ENCODE data around the gene SEMA5A.

SEMA5A gene

GRCh38 chr5:9054821-9055589 lies 490.9 kb downstream of the SEMA5A start:
- TF ChIP-seq CTCF (IDR thresholded peaks at IDR 0.05) = no peak
- no peaks in the 10 kb centered on the region for H3K4me1 ChIP-seq
- no peaks in the 10 kb centered on the region for H3K9me3 ChIP-seq (ENCODE audit: control insufficient read depth, low read length)
- H3K79me2 ChIP-seq = no peaks in the 10 kb centered on the region
- no peak overlapping the region for H2AFZ ChIP-seq
- no peak overlapping the region for H3K4me2 ChIP-seq (ENCODE audit: low read length)
- H3K27ac ChIP-seq = no peak overlapping the region
- H3K36me3 ChIP-seq (ENCODE audit: control insufficient read depth, insufficient read depth, low read length) = no peaks in the 10 kb centered on the region
- no peak overlapping the region for H3K9ac ChIP-seq
- no peak overlapping the region for H3K4me3 ChIP-seq (ENCODE audit: low read depth, low read length)
- no peaks in the 10 kb centered on the region for H3K27me3 ChIP-seq (ENCODE audit: control insufficient read depth, insufficient read depth, low read length)

GRCh38 chr5:9054322-9054721 lies 491.6 kb downstream of the SEMA5A start:
- Histone ChIP-seq H3K4me1 (no peaks in the 10 kb centered on the region), H3K4me3 (ENCODE audit: low read depth, low read length) (no peak overlapping the region), H3K79me2 (no peaks in the 10 kb centered on the region), H3K27ac (no peak overlapping the region), H3K9ac (no peak overlapping the region), H2AFZ (no peak overlapping the region), H3K27me3 (ENCODE audit: control insufficient read depth, insufficient read depth, low read length) (no peaks in the 10 kb centered on the region), H3K36me3 (ENCODE audit: control insufficient read depth, insufficient read depth, low read length) (no peaks in the 10 kb centered on the region), H3K4me2 (ENCODE audit: low read length) (no peak overlapping the region), H3K9me3 (ENCODE audit: control insufficient read depth, low read length) (no peaks in the 10 kb centered on the region)
- TF ChIP-seq CTCF (IDR thresholded peaks at IDR 0.05) = no peak

- no peaks in the 10 kb centered on the region for H3K27me3 ChIP-seq (ENCODE audit: control insufficient read depth, insufficient read depth, low read length)
- no peaks in the 10 kb centered on the region for H3K9me3 ChIP-seq (ENCODE audit: control insufficient read depth, low read length)
- H3K27ac ChIP-seq = no peak overlapping the region
- no peaks in the 10 kb centered on the region for H3K36me3 ChIP-seq (ENCODE audit: control insufficient read depth, insufficient read depth, low read length)
- H3K4me1 ChIP-seq = no peaks in the 10 kb centered on the region
- TF ChIP-seq CTCF (IDR thresholded peaks at IDR 0.05) = no peak
- H3K4me2 ChIP-seq (ENCODE audit: low read length) = no peak overlapping the region
- no peaks in the 10 kb centered on the region for H3K79me2 ChIP-seq
- no peak overlapping the region for H2AFZ ChIP-seq
- no peak overlapping the region for H3K9ac ChIP-seq
- no peak overlapping the region for H3K4me3 ChIP-seq (ENCODE audit: low read depth, low read length)
These were observed 493.5 kb downstream of the SEMA5A start for GRCh38 chr5:9052421-9052820.

GRCh38 chr5:9051779-9052178 lies 494.1 kb downstream of the SEMA5A start:
- Histone ChIP-seq H3K9me3 (ENCODE audit: control insufficient read depth, low read length) (no peaks in the 10 kb centered on the region), H3K4me3 (ENCODE audit: low read depth, low read length) (no peak overlapping the region), H3K9ac (no peak overlapping the region), H3K79me2 (no peaks in the 10 kb centered on the region), H3K27me3 (ENCODE audit: control insufficient read depth, insufficient read depth, low read length) (no peaks in the 10 kb centered on the region), H3K36me3 (ENCODE audit: control insufficient read depth, insufficient read depth, low read length) (no peaks in the 10 kb centered on the region), H3K27ac (no peak overlapping the region), H3K4me2 (ENCODE audit: low read length) (no peak overlapping the region), H2AFZ (no peak overlapping the region), H3K4me1 (no peaks in the 10 kb centered on the region)
- no peak for TF ChIP-seq CTCF (IDR thresholded peaks at IDR 0.05)

GRCh38 chr5:9047932-9048331 lies 497.9 kb downstream of the SEMA5A start:
- H3K9me3 ChIP-seq (ENCODE audit: control insufficient read depth, low read length) = no peaks in the 10 kb centered on the region
- H3K27ac ChIP-seq = no peak overlapping the region
- H3K9ac ChIP-seq = no peak overlapping the region

More at GRCh38 chr5:9047932-9048331, 497.9 kb downstream of the SEMA5A start:
- H3K4me2 ChIP-seq (ENCODE audit: low read length) = no peak overlapping the region
- H3K27me3 ChIP-seq (ENCODE audit: control insufficient read depth, insufficient read depth, low read length) = no peaks in the 10 kb centered on the region
- no peaks in the 10 kb centered on the region for H3K79me2 ChIP-seq
- no peaks in the 10 kb centered on the region for H3K36me3 ChIP-seq (ENCODE audit: control insufficient read depth, insufficient read depth, low read length)
- H3K4me3 ChIP-seq (ENCODE audit: low read depth, low read length) = no peak overlapping the region
- no peak for TF ChIP-seq CTCF (IDR thresholded peaks at IDR 0.05)
- H2AFZ ChIP-seq = no peak overlapping the region
- no peaks in the 10 kb centered on the region for H3K4me1 ChIP-seq
